ENCODE measurements around the gene TMEM98. TPM values are rescaled to one million over a fixed set of nuclear protein-coding genes. Genes with fewer than 3 reads are reported as not detected.
"Not testable (repeated sequence)": the region's sequence is repeated elsewhere in the genome, so short reads cannot be mapped to it uniquely, and the experiment has no call there.

The TMEM98 gene
- total and polyA plus RNA-seq, 5 donors: 27.6 to 42.7 (median 37.4) TPM

DNA sequence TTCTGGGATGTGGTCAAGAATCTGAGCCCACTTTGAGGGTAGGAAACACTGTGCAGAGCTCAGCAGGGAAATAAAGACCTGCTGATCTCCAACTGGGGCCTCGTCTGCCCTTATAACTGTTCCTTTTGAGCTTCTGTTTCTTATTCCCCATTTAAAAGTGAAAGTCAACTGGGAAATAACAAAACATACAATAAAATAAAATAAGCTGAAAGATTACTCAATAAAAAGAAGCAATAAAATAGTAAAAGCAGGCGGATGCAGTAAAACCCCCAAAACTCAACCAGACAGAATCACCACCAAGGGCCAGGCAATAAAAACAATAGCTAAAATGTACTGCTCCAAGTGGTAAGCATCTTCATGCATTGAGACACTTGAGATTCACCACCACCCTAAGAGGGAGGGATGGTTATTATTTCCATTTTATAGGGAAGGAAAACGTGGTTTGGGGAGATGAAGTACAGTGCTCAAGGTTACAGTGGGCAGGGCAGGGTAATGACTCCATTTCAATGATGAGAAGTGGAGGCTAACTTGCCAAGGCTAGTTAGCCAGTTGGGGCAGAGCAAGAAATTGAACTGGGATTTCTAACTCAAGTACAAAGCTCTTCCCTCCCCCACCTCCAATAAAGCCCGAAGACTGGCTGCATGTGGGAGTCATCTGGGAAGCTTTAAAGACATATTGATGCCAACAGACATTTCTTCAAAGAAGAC lies 57.2 kb downstream of the TMEM98 start:
- Histone ChIP-seq H3K9me3 (ENCODE audit: control insufficient read depth, low read length) (no peaks in the 10 kb centered on the region), H3K27ac (ENCODE audit: low read length) (no peak overlapping the region), H3K27me3 (ENCODE audit: control insufficient read depth, insufficient read depth) (no peaks in the 10 kb centered on the region), H3K4me3 (ENCODE audit: low read length) (no peak overlapping the region), H3K4me1 (ENCODE audit: control insufficient read depth, insufficient read depth, low read length) (no peaks in the 10 kb centered on the region)
- 64% methylated on average over 4 of the region's 4 CpGs for WGBS
- DNase-seq: no peak
- intact Hi-C loops (cut with DNase I): no loop called here
- ATAC-seq: no peak

DNA sequence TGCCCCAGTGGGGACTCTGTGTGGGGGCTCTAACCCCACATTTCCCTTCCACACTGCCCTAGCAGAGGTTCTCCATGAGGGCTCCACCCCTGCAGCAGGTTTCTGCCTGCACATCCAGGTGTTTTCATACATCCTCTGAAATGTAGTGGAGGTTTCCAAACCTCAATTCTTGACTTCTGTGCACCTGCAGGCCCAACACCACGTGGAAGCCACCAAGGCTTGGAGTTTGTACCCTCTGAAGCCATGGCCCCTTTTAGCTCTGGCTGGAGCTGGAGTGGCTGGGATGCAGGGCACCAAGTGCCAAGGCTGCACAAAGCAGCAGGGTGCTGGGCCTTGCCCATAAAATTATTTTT lies 59.5 kb downstream of the TMEM98 start:
- H3K27ac ChIP-seq (ENCODE audit: low read length); H3K9me3 ChIP-seq (ENCODE audit: control insufficient read depth, low read length); intact Hi-C loops (cut with DNase I); H3K27me3 ChIP-seq (ENCODE audit: control insufficient read depth, insufficient read depth); ATAC-seq; H3K4me1 ChIP-seq (ENCODE audit: control insufficient read depth, insufficient read depth, low read length); H3K4me3 ChIP-seq (ENCODE audit: low read length); DNase-seq: not testable (repeated sequence)
- WGBS: 17% methylated on average over 1 of the region's 1 CpG

DNA sequence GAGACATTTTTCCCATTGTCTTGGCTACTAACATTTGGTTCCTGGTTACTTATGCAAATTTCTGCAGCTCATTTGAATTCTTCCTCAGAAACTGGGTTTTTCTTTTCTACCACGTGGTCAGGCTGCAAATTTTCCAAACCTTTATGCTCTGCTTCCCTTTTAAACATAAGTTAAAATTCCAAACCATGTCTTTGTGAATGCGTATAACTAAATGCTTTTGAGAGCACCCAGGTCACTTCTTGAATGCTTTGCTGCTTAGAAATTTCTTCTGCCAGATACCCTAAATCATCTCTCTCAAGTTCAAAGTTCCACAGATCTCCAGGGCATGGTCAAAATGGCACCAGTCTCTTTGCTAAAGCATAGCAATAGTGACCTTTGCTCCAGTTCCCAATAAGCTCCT lies 59.9 kb downstream of the TMEM98 start:
- H3K4me3 ChIP-seq (ENCODE audit: low read length); ATAC-seq; H3K27me3 ChIP-seq (ENCODE audit: control insufficient read depth, insufficient read depth); H3K4me1 ChIP-seq (ENCODE audit: control insufficient read depth, insufficient read depth, low read length); intact Hi-C loops (cut with DNase I); DNase-seq; H3K9me3 ChIP-seq (ENCODE audit: control insufficient read depth, low read length); H3K27ac ChIP-seq (ENCODE audit: low read length): not testable (repeated sequence)
- 60% methylated on average over 2 of the region's 2 CpGs for WGBS

DNA sequence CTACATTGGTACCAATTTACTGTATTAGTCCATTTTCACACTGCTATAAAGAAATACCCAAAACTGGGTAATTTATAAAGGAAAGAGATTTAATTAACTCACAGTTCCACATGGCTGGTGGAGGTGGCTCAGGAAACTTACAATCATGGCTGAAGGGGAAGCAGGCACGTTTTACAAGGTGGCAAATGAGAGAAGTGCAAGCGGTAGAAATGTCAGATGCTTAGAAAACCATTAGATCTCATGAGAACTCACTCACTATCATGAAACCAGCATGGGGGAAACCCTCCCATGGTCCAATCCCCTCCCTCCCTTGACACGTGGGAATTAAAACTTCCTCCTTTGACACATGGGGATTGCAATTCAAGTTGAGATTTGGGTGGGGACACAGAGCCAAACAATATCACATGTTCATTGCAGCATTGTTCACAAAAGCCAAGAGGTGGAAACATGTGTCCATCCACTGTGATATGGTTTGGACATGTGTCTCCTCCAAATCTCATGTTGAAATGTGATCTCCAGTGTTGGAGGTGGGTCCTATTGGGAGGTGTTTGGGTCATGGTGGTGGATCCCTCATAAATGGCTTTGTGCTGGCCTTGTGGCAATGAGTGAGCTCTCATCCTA lies 60.6 kb downstream of the TMEM98 start:
- ATAC-seq (no peak), DNase-seq (no peak)
- no peaks in the 10 kb centered on the region for H3K4me1 ChIP-seq (ENCODE audit: control insufficient read depth, insufficient read depth, low read length)
- no peak overlapping the region for H3K27ac ChIP-seq (ENCODE audit: low read length)
- 61% methylated on average over 3 of the region's 3 CpGs for WGBS
- H3K27me3 ChIP-seq (ENCODE audit: control insufficient read depth, insufficient read depth): no peaks in the 10 kb centered on the region
- intact Hi-C loops (cut with DNase I): no loop called here
- H3K9me3 ChIP-seq (ENCODE audit: control insufficient read depth, low read length): no peaks in the 10 kb centered on the region
- H3K4me3 ChIP-seq (ENCODE audit: low read length): no peak overlapping the region

DNA sequence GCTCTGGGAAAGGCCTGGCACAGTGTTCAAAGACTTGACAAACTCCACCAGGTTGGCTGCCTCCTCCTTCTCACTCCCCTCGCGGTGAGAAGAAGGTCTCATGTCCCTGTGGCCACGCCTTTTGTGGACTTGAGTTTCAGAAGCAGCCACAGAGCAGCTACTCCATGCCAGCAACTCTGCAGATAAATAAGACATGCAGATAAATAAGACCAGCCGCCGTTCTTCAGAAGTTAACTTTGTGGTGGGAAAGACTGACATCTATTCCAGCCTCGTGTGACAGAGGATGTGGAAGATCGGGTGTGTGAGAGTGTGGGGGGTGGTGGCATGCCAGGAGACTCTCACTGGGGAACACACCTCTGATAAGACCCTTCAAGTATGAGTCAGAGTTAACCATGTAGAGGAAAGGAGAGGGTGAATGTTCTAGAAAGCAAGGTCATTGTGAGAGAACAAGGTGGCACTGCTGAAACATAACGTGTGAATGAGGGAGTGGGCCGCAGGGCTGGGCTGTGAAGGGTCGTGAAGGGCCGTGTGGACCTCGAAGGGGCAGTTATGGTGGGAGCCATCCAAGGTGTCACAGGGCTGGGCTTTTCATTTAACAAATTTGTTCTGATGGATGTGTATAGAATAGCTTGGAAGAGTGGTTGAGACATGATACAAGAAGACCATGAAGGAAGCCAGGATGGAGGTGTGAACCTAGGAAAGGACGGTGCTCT lies 64.5 kb downstream of the TMEM98 start:
- intact Hi-C loops (cut with DNase I): no loop called here
- no peak for ATAC-seq

DNA sequence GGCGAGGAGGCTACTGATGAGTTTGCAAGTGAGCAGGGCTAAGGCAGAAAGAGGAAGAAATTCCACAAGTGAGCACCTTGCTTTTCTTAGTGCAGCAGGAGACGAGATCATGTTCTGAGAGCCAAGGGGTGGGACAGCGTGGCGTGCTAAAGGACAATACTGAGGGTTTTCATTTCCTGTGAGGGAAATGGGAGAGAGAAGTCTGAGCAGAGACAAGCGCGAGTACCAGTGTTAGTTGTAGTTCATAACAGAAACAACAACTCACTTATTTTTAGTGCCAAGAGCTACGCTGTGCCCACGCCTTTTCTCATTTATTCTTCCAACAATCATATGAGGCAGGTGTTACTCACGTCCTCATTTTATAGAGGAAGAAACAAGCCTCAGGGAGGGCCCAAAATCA lies 66.0 kb downstream of the TMEM98 start:
- ATAC-seq (no peak), DNase-seq (no peak)
- no peaks in the 10 kb centered on the region for H3K9me3 ChIP-seq (ENCODE audit: control insufficient read depth, low read length)
- 61% methylated on average over 9 of the region's 9 CpGs for WGBS
- no peak overlapping the region for H3K4me3 ChIP-seq (ENCODE audit: low read length)
- no peak overlapping the region for H3K27ac ChIP-seq (ENCODE audit: low read length)
- H3K4me1 ChIP-seq (ENCODE audit: control insufficient read depth, insufficient read depth, low read length): no peaks in the 10 kb centered on the region
- intact Hi-C loops (cut with DNase I): no loop called here
- no peaks in the 10 kb centered on the region for H3K27me3 ChIP-seq (ENCODE audit: control insufficient read depth, insufficient read depth)

More for the DNA sequence above, 64.5 kb downstream of the TMEM98 start:
- no peaks in the 10 kb centered on the region for H3K4me1 ChIP-seq (ENCODE audit: control insufficient read depth, insufficient read depth, low read length)
- no peak overlapping the region for H3K27ac ChIP-seq (ENCODE audit: low read length)
- no peaks in the 10 kb centered on the region for H3K9me3 ChIP-seq (ENCODE audit: control insufficient read depth, low read length)
- no peak overlapping the region for H3K4me3 ChIP-seq (ENCODE audit: low read length)
- no peaks in the 10 kb centered on the region for H3K27me3 ChIP-seq (ENCODE audit: control insufficient read depth, insufficient read depth)
- DNase-seq: no peak
- 52% methylated on average over 13 of the region's 13 CpGs for WGBS

Other genes with a start within 250 kb of the TMEM98 start
- gene MYO1D, start 51.0 kb upstream of the TMEM98 start, total RNA-seq: 10 to 100 TPM in 3 of 4 donors, 1 to 10 TPM in 1; 9.8 to 17.0 (median 10.4) TPM
- 5.8 TPM for gene MYO1D, start 51.0 kb upstream of the TMEM98 start, polyA plus RNA-seq
- gene SPACA3, start 63.7 kb downstream of the TMEM98 start, total RNA-seq: not detected
- gene SPACA3, start 63.7 kb downstream of the TMEM98 start, polyA plus RNA-seq: not detected

Measured in right cardiac atrium (tissue), 5 donors.